A549 (cell line): Measurements from ENCODE around the gene TCF12. TPM values are rescaled to one million over a fixed set of nuclear protein-coding genes. Genes with fewer than 3 reads are reported as not detected.

ENCODE experiments used
- ATAC-seq, 2 experiments: fragments of 200-7000 bp in 1 of 2; fragments of >200 bp in 1 of 2; cut with Nextera tagmentation in 1 of 2; cut with Tn5 transposase in 1 of 2; 3 replicates each; pipeline versions ENCODE4 v1.8.0 to v1.9.1; 2018 to 2020; ENCODE audit warnings: mild to moderate bottlenecking in 1 of 2, moderate library complexity in 1 of 2
- CTCF ChIA-PET: fragments of 300-600 bp; sonication (Branson Sonifier 250); formaldehyde crosslinking; extraction: SDS; loops from one replicate; lab custom pipeline; 2021; ENCODE audit warnings: antibody characterized with exemption, inconsistent platforms; lab: Yijun Ruan, JAX
- POLR2A ChIA-PET: fragments of 350-600 bp; formaldehyde crosslinking; extraction: SDS; loops from one replicate; lab custom pipeline; 2021; ENCODE audit warnings: antibody characterized with exemption, inconsistent platforms; lab: Yijun Ruan, JAX
- DNase-seq, 2 experiments: peaks; one replicate each; pipeline versions ENCODE4 v3.0.0 to v3.0.0-alpha.2; 2011 to 2016; ENCODE audit warnings: low read depth in 1 of 2, low spot score in 1 of 2
- FAIRE-seq: peaks from 2 replicates; lab custom pipeline; 2011; peaks lifted over from hg19 to GRCh38; lab: Jason Lieb, UNC
- H3K27ac ChIP-seq, 2 experiments: fragments of >200 bp; sonication (Bioruptor Twin); formaldehyde crosslinking; 3 replicates each; pipeline ENCODE4 v1.5.1; 2016 to 2017
- H3K4me1 ChIP-seq: fragments of >200 bp; sonication (Bioruptor Twin); formaldehyde crosslinking; 3 replicates; pipeline ENCODE4 v1.6.1; 2016
- H3K4me2 ChIP-seq: fragments of >200 bp; sonication (Bioruptor Twin); formaldehyde crosslinking; 3 replicates; pipeline ENCODE4 v1.6.1; 2016
- H3K4me3 ChIP-seq: fragments of >200 bp; sonication (Bioruptor Twin); formaldehyde crosslinking; 3 replicates; pipeline ENCODE4 v1.5.1; 2016
- H3K9me3 ChIP-seq: fragments of >200 bp; sonication (Bioruptor Twin); formaldehyde crosslinking; 3 replicates; pipeline ENCODE4 v1.6.1; 2016
- BHLHE40 ChIP-seq: IDR thresholded peaks from 2 replicates; pipeline ENCODE4 v1.6.1; 2012; ENCODE audit warnings: low read depth, low read length, inconsistent platforms
- CBX8 ChIP-seq: fragments of 200-600 bp; sonication (generic); IDR thresholded peaks from 2 replicates; pipeline ENCODE4 v1.6.1; 2016
- CEBPB ChIP-seq, 2 experiments: fragments of >200 bp in 1 of 2; sonication (Bioruptor Twin) in 1 of 2; formaldehyde crosslinking in 1 of 2; IDR thresholded peaks; 2 replicates each; pipeline ENCODE4 v1.6.1; 2012 to 2016
- EHF ChIP-seq: fragments of 250-450 bp; sonication (Bioruptor Pico); IDR thresholded peaks from 2 replicates; pipeline ENCODE4 v1.5.0; 2020; ENCODE audit warnings: mild to moderate bottlenecking
- EP300 ChIP-seq, 2 experiments: fragments of >200 bp; sonication (Bioruptor Twin); formaldehyde crosslinking; IDR thresholded peaks; 2 replicates in 1 of 2; 3 replicates in 1 of 2; pipeline ENCODE4 v1.6.1; 2016 to 2017
- ESRRA ChIP-seq: fragments of 150-350 bp; IDR thresholded peaks from 2 replicates; pipeline ENCODE4 v1.6.1; 2014; ENCODE audit warnings: mild to moderate bottlenecking, low read length, borderline replicate concordance
- FOSB ChIP-seq: fragments of 250-450 bp; sonication (Bioruptor Pico); IDR thresholded peaks from 2 replicates; pipeline ENCODE4 v1.5.0; 2020; ENCODE audit warnings: mild to moderate bottlenecking, moderate library complexity
- FOSL2 ChIP-seq, 2 experiments: fragments of 450-650 bp in 1 of 2; fragments of >200 bp in 1 of 2; sonication (Bioruptor Twin) in 1 of 2; formaldehyde crosslinking; IDR thresholded peaks; 2 replicates each; pipeline versions ENCODE4 v1.5.0 to v1.6.1; 2016 to 2020; ENCODE audit warnings: mild to moderate bottlenecking in 1 of 2, moderate library complexity in 1 of 2
- FOXS1 ChIP-seq: fragments of 250-450 bp; sonication (Bioruptor Pico); IDR thresholded peaks from 2 replicates; pipeline ENCODE4 v1.5.0; 2020; ENCODE audit warnings: mild to moderate bottlenecking, moderate library complexity
- GATA3 ChIP-seq: IDR thresholded peaks from 2 replicates; pipeline ENCODE4 v1.6.1; 2012; ENCODE audit warnings: borderline replicate concordance
- HDAC2 ChIP-seq: fragments of 200-600 bp; sonication (generic); IDR thresholded peaks from 2 replicates; pipeline ENCODE4 v1.6.1; 2016
- HOXB13 ChIP-seq: fragments of 250-450 bp; sonication (Bioruptor Pico); IDR thresholded peaks from 2 replicates; pipeline ENCODE4 v1.5.0; 2020; ENCODE audit warnings: low read depth, mild to moderate bottlenecking, moderate library complexity
- HOXB5 ChIP-seq: fragments of 250-450 bp; sonication (Bioruptor Pico); IDR thresholded peaks from 2 replicates; pipeline ENCODE4 v1.5.0; 2020; ENCODE audit warnings: mild to moderate bottlenecking, moderate library complexity
- JUNB ChIP-seq: fragments of >200 bp; sonication (Bioruptor Twin); formaldehyde crosslinking; IDR thresholded peaks from 2 replicates; pipeline ENCODE4 v1.6.1; 2016
- KDM1A ChIP-seq: fragments of 200-600 bp; sonication (generic); IDR thresholded peaks from 2 replicates; pipeline ENCODE4 v1.6.1; 2016; ENCODE audit warnings: low read depth, mild to moderate bottlenecking
- MAFK ChIP-seq: fragments of 450-650 bp; IDR thresholded peaks from 2 replicates; pipeline ENCODE4 v1.6.1; 2014; ENCODE audit not compliant: partially characterized antibody
- NFE2L2 ChIP-seq: fragments of 150-350 bp; conservative IDR thresholded peaks from 2 replicates; pipeline ENCODE4 v1.6.1; 2014; ENCODE audit warnings: low read length
- NPAS2 ChIP-seq: fragments of 250-450 bp; sonication (Bioruptor Pico); IDR thresholded peaks from 2 replicates; pipeline ENCODE4 v1.8.0; 2022; ENCODE audit warnings: mild to moderate bottlenecking, moderate library complexity, borderline replicate concordance
- NR3C1 ChIP-seq: fragments of >200 bp; sonication (Bioruptor Twin); formaldehyde crosslinking; IDR thresholded peaks from 3 replicates; pipeline ENCODE4 v1.6.1; 2017
- POLR2A ChIP-seq: IDR thresholded peaks from 2 replicates; pipeline ENCODE4 v1.6.1; 2012; ENCODE audit warnings: mild to moderate bottlenecking, low read length
- RAD21 ChIP-seq, 2 experiments: fragments of >200 bp in 1 of 2; sonication (Bioruptor Twin) in 1 of 2; formaldehyde crosslinking in 1 of 2; IDR thresholded peaks in 1 of 2; conservative IDR thresholded peaks in 1 of 2; 2 replicates in 1 of 2; 3 replicates in 1 of 2; pipeline ENCODE4 v1.6.1; 2012 to 2018; ENCODE audit warnings: inconsistent platforms in 1 of 2
- RARB ChIP-seq: fragments of 250-450 bp; sonication (Bioruptor Pico); IDR thresholded peaks from 2 replicates; pipeline ENCODE4 v1.8.0; 2021; ENCODE audit warnings: mild to moderate bottlenecking, moderate library complexity
- TFCP2L1 ChIP-seq: fragments of 250-450 bp; sonication (Bioruptor Pico); IDR thresholded peaks from 2 replicates; pipeline ENCODE4 v1.5.0; 2021; ENCODE audit warnings: mild to moderate bottlenecking
- TP53 ChIP-seq: fragments of 250-450 bp; sonication (Bioruptor Pico); IDR thresholded peaks from 2 replicates; pipeline ENCODE4 v1.5.0; 2021; ENCODE audit warnings: mild to moderate bottlenecking, moderate library complexity
- ZFP36 ChIP-seq: fragments of 450-650 bp; IDR thresholded peaks from 2 replicates; pipeline ENCODE4 v1.6.1; 2014; ENCODE audit warnings: borderline replicate concordance; ENCODE audit not compliant: partially characterized antibody
- WGBS: methylation state at CpG from one replicate; pipeline ENCODE4 v1.1.6; 2017; ENCODE audit errors: missing lambda C conversion rate; 5-methylcytosine and 5-hydroxymethylcytosine counted together
- polyA plus RNA-seq, 4 experiments: library from polyadenylated mRNA; depleted of rRNA in 3 of 4; stranded (reverse); fragments of >200 nt; fragmentation: RNase III in 1 of 4; extraction: RNeasy Plus Mini Kit Qiagen cat#74134 plus additional on column Dnase treatment in 1 of 4; gene quantifications; 2 replicates in 3 of 4; 3 replicates in 1 of 4; pipeline ENCODE4 v1.2.3, GENCODE V29; 2011 to 2017
- TF ChIP-seq, protein P1 (sequence below): fragments of 150-350 bp; IDR thresholded peaks from 2 replicates; pipeline ENCODE4 v1.6.1; 2014; ENCODE audit warnings: low read depth, mild to moderate bottlenecking, low read length
- TF ChIP-seq, protein P2 (sequence below): IDR thresholded peaks from 2 replicates; pipeline ENCODE4 v1.6.1; 2012
- TF ChIP-seq, protein P3 (sequence below): fragments of >200 bp; sonication (Bioruptor Twin); formaldehyde crosslinking; IDR thresholded peaks from 2 replicates; pipeline ENCODE4 v1.6.1; 2016
- TF ChIP-seq, protein P4 (sequence below): fragments of >200 bp; sonication (Bioruptor Twin); formaldehyde crosslinking; IDR thresholded peaks from 3 replicates; pipeline ENCODE4 v1.6.1; 2016
- TF ChIP-seq, protein P5 (sequence below): IDR thresholded peaks from 2 replicates; pipeline ENCODE4 v1.6.1; 2012

The TCF12 gene
- polyA plus RNA-seq, 2 of the 4 experiments (the other 2 are of a cell fraction), result 36.3 to 121 TPM

DNA sequence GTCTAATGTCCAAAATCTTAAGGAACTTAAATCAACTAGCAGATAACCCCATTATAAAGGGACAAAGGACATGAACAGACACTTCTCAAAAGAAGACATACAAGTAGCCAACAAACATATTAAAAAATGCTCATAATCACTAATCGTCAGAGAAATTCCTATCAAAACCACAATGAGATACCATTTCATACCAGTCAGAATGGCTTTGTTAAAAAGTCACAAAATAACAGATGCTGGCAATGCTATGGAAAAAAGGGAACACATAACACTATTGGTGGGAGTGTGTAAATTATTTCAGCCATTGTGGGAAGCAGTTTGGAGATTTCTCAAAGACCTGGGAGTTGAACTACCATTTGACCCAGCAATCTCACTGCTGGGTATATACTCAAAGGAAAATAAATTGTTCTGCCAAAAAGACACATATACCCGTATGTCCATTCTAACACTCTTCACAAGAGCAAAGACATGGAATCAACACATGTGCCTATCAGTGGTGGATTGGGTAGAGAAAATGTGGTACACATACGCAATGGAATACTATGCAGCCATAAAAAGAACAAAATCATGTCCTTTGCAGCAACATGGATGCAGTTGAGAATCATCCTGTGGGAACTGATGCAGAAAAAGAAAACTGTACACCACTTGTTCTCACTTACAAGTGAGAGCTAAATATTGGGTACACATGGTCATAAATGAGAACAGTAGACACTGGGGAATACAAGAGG, 78.5 kb downstream of the TCF12 start:
- CTCF ChIA-PET, result interaction anchor here (1.6 kb wide), 1 partner anchor 35 kb away, joined by 6 read pairs; no protein-coding TSS in a partner anchor
- FAIRE-seq, result no peak
- Histone ChIP-seq H3K4me1 (no peaks in the 10 kb centered on the region), H3K27ac (no peak overlapping the region), H3K4me2 (no peak overlapping the region), H3K9me3 (no peaks in the 10 kb centered on the region), H3K4me3 (no peak overlapping the region)
- TF ChIP-seq BHLHE40, result no peak
- TF ChIP-seq NR3C1, result no peak
- no peak for TF ChIP-seq HOXB5 (CRISPR knock-in tag)
- TF ChIP-seq KDM1A, result peak; percentile 50; the same call in 1 of the 2 replicates
- TF ChIP-seq HOXB13 (CRISPR knock-in tag), result no peak
- no peak for TF ChIP-seq FOXS1 (CRISPR knock-in tag)
- TF ChIP-seq, protein P1, sequence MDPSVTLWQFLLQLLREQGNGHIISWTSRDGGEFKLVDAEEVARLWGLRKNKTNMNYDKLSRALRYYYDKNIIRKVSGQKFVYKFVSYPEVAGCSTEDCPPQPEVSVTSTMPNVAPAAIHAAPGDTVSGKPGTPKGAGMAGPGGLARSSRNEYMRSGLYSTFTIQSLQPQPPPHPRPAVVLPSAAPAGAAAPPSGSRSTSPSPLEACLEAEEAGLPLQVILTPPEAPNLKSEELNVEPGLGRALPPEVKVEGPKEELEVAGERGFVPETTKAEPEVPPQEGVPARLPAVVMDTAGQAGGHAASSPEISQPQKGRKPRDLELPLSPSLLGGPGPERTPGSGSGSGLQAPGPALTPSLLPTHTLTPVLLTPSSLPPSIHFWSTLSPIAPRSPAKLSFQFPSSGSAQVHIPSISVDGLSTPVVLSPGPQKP, result no peak
- DNase-seq, result no peak
- POLR2A ChIA-PET, result no interaction called here
- ATAC-seq, result no peak
- 76% methylated on average over 3 of the region's 3 CpGs for WGBS

DNA sequence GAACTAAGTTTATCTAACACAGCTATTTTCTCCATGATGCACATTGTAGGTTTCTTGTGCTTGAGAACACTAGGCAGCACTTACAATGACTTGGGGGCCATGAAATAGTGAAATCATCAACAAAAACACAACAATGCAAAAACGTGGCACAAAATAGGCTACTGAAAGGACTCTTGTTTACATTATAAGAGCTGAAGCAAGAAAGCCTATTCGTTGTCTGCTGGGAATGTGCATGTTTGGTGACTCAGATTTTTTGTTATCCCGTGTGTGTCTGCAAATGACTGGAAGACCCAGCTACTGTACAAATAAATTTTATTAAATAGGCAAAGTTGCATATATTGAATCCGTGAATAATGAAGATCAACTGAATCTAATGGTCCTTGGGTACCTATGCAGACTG, 85.0 kb downstream of the TCF12 start:
- no peak for TF ChIP-seq RAD21 (conservative IDR thresholded peaks at IDR 0.05 in 1 of 2, IDR thresholded peaks at IDR 0.05 in 1 of 2)
- no peak for TF ChIP-seq KDM1A
- TF ChIP-seq CBX8, result no peak
- TF ChIP-seq ZFP36, result no peak
- no peak for TF ChIP-seq NFE2L2
- no peak for TF ChIP-seq TFCP2L1 (CRISPR knock-in tag)
- no peak for TF ChIP-seq FOSL2 (IDR thresholded peaks at IDR 0.05)
- peak; percentile 83 for TF ChIP-seq FOSL2 (CRISPR knock-in tag; IDR thresholded peaks at IDR 0.05)
- TF ChIP-seq NPAS2 (CRISPR knock-in tag), result no peak
- TF ChIP-seq CEBPB (IDR thresholded peaks at IDR 0.05), result peak in 1 of 2 experiments; percentile 26; a peak in 1 of 4 replicates
- TF ChIP-seq JUNB, result 0 out of 2 replicates have a peak, but pooled peaks have one; percentile 20
- TF ChIP-seq EP300 (IDR thresholded peaks at IDR 0.05), result no peak
- TF ChIP-seq, protein P2, sequence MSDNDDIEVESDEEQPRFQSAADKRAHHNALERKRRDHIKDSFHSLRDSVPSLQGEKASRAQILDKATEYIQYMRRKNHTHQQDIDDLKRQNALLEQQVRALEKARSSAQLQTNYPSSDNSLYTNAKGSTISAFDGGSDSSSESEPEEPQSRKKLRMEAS, result no peak
- TF ChIP-seq EHF, result no peak
- TF ChIP-seq MAFK, result peak; percentile 12
- TF ChIP-seq, protein P3, sequence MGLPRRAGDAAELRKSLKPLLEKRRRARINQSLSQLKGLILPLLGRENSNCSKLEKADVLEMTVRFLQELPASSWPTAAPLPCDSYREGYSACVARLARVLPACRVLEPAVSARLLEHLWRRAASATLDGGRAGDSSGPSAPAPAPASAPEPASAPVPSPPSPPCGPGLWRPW, result no peak
- TF ChIP-seq NR3C1, result no peak
- no peak for TF ChIP-seq FOSB
- peak; percentile 43; the same call in 1 of the 2 replicates for TF ChIP-seq FOXS1 (CRISPR knock-in tag)
- no peak for TF ChIP-seq TP53 (CRISPR knock-in tag)
- TF ChIP-seq, protein P4, sequence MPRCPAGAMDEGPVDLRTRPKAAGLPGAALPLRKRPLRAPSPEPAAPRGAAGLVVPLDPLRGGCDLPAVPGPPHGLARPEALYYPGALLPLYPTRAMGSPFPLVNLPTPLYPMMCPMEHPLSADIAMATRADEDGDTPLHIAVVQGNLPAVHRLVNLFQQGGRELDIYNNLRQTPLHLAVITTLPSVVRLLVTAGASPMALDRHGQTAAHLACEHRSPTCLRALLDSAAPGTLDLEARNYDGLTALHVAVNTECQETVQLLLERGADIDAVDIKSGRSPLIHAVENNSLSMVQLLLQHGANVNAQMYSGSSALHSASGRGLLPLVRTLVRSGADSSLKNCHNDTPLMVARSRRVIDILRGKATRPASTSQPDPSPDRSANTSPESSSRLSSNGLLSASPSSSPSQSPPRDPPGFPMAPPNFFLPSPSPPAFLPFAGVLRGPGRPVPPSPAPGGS, result no peak
- TF ChIP-seq BHLHE40, result no peak
- TF ChIP-seq HDAC2, result no peak
- TF ChIP-seq, protein P5, sequence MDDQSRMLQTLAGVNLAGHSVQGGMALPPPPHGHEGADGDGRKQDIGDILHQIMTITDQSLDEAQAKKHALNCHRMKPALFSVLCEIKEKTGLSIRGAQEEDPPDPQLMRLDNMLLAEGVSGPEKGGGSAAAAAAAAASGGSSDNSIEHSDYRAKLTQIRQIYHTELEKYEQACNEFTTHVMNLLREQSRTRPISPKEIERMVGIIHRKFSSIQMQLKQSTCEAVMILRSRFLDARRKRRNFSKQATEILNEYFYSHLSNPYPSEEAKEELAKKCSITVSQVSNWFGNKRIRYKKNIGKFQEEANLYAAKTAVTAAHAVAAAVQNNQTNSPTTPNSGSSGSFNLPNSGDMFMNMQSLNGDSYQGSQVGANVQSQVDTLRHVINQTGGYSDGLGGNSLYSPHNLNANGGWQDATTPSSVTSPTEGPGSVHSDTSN, result no peak
- TF ChIP-seq GATA3, result no peak
- no peak for TF ChIP-seq POLR2A
- TF ChIP-seq RARB, result no peak
- TF ChIP-seq ESRRA, result no peak
- TF ChIP-seq, all 56 proteins: peak for 5
- ATAC-seq (peak; percentile 78 to 85; a peak in 5 of 6 replicates), FAIRE-seq (peak; percentile 79), DNase-seq (peak in 1 of 2 experiments; percentile 65)
- Histone ChIP-seq H3K4me2 (peak overlapping the region; percentile 50), H3K4me1 (peaks cover 15% of the 10 kb centered on the region), H3K27ac (no peak overlapping the region), H3K4me3 (no peak overlapping the region), H3K9me3 (no peaks in the 10 kb centered on the region)
- POLR2A ChIA-PET, result interaction anchor here (0.6 to 0.9 kb wide), 3 partner anchors 51 to 85 kb away, joined by 3 to 4 read pairs (median 3); partner anchors contain the start of gene TCF12
- CTCF ChIA-PET, result interaction anchor here (1.3 to 1.6 kb wide), 3 partner anchors 39 to 303 kb away, joined by 4 to 5 read pairs (median 4); no protein-coding TSS in a partner anchor
- 12% methylated on average over 4 of the region's 4 CpGs for WGBS
